PC-9 (cell line): ENCODE results near the gene PC. TPM values are rescaled to one million over a fixed set of nuclear protein-coding genes. Genes with fewer than 3 reads are reported as not detected.

Experiments used
- BruUV-seq: library from RNA; stranded (reverse); fragments of 400-500 nt; replicated peaks from 2 replicates; lab custom pipeline; 2021; lab: Mats Ljungman, UMichigan
- CTCF ChIA-PET: fragments of 300-600 bp; sonication (Branson Sonifier 250); formaldehyde crosslinking; loops from one replicate; lab custom pipeline; 2022; ENCODE audit warnings: antibody characterized with exemption; lab: Charles Lee
- POLR2A ChIA-PET: fragments of 300-600 bp; sonication (Branson Sonifier 250); formaldehyde crosslinking; loops from one replicate; lab custom pipeline; 2022; ENCODE audit warnings: antibody characterized with exemption; ENCODE audit not compliant: unreplicated experiment; lab: Charles Lee
- DNase-seq, 2 experiments: peaks; one replicate each; pipeline versions ENCODE4 v3.0.0 to v3.0.0-alpha.2; 2015 to 2022; ENCODE audit warnings: mixed read lengths in 1 of 2
- H2AFZ ChIP-seq: fragments of 200-600 bp; sonication (generic); 2 replicates; pipeline ENCODE4 v1.8.1; 2017; ENCODE audit warnings: antibody characterized with exemption
- H3F3A ChIP-seq: fragments of 200-600 bp; sonication (generic); 2 replicates; pipeline ENCODE4 v1.8.1; 2017; ENCODE audit warnings: antibody characterized with exemption, mild to moderate bottlenecking, low read depth; ENCODE audit not compliant: insufficient read depth
- H3K27ac ChIP-seq: fragments of 200-600 bp; sonication (generic); 2 replicates; pipeline ENCODE4 v1.6.1; 2016; ENCODE audit warnings: mixed run types
- H3K27me3 ChIP-seq: fragments of 200-600 bp; sonication (generic); 2 replicates; pipeline ENCODE4 v1.6.1; 2016; ENCODE audit warnings: low read depth, mixed run types; ENCODE audit not compliant: insufficient read depth
- H3K36me3 ChIP-seq: fragments of 200-600 bp; sonication (generic); 2 replicates; pipeline ENCODE4 v1.6.1; 2016; ENCODE audit warnings: low read depth, mixed run types
- H3K4me1 ChIP-seq: fragments of 200-600 bp; sonication (generic); replicated peaks from 2 replicates; pipeline ENCODE4 v1.6.1; 2016; ENCODE audit warnings: mixed run types; ENCODE audit not compliant: insufficient read depth
- H3K4me2 ChIP-seq: fragments of 200-600 bp; sonication (generic); 2 replicates; pipeline ENCODE4 v1.6.1; 2017; ENCODE audit warnings: mixed run types
- H3K4me3 ChIP-seq: fragments of 200-600 bp; sonication (generic); 2 replicates; pipeline ENCODE4 v1.6.1; 2016; ENCODE audit warnings: mixed run types
- H3K79me2 ChIP-seq: fragments of 200-600 bp; sonication (generic); 2 replicates; pipeline ENCODE4 v1.6.1; 2017; ENCODE audit warnings: low read depth, mixed run types
- H3K9me2 ChIP-seq: fragments of 200-600 bp; sonication (generic); 2 replicates; pipeline ENCODE4 v1.8.1; 2017; ENCODE audit warnings: mild to moderate bottlenecking; ENCODE audit not compliant: insufficient read depth
- H3K9me3 ChIP-seq: fragments of 200-600 bp; sonication (generic); 2 replicates; pipeline ENCODE4 v1.8.1; 2016; ENCODE audit warnings: low read depth; ENCODE audit not compliant: insufficient read depth
- H4K20me1 ChIP-seq: fragments of 200-600 bp; sonication (generic); 2 replicates; pipeline ENCODE4 v1.8.1; 2017; ENCODE audit not compliant: insufficient read depth
- EZH2 ChIP-seq: fragments of 200-600 bp; sonication (generic); IDR thresholded peaks from 2 replicates; pipeline ENCODE4 v1.8.0; 2017; ENCODE audit warnings: antibody characterized with exemption, low read depth
- intact Hi-C: fragments of 100-400 bp; cut with micrococcal nuclease; formaldehyde crosslinking; loops from one replicate; pipeline ENCODE4 v1.10.0; 2022; ENCODE audit not compliant: unreplicated experiment
- total RNA-seq: library from RNA; stranded (reverse); gene quantifications from 2 replicates; pipeline ENCODE4 v1.2.3, GENCODE V29; 2021
- TF ChIP-seq, protein P1 (sequence below): fragments of 200-600 bp; sonication (generic); conservative IDR thresholded peaks from 2 replicates; pipeline ENCODE4 v1.6.1; 2017; ENCODE audit warnings: mixed run types, antibody characterized with exemption, mild to moderate bottlenecking, moderate library complexity

PC gene
- total RNA-seq, 1 experiment from 2014 or later: 38.9 TPM

DNA sequence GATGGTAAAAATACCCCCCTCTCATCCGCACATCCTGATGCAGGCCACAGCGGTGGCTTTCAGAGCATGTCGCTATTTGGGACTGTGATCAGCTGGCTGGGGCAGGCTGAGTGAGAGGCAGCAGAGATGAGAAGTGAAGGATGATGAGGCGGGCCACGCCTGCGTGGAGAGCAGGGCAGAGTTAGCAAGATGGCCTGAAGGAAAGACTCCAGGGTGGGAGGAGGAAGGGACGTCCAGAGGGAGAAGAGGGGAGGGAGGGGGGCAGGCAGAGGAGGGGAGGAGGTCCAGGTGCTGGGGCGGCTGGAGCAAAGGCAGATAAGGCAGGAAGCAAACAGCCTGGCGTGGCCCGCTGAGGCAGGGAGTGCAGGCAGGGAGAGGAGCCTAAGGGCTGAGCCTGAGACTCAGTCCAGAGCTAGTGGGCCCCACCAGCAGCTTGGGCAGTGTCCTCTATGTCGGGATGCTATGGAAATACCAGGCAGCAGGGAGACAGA is 72.2 kb downstream of the PC start:
- H3K27me3 ChIP-seq: no peaks in the 10 kb centered on the region
- H3K27ac ChIP-seq: no peak overlapping the region
- CTCF ChIA-PET: interaction anchor here (0.9 kb wide), 1 partner anchor 31 kb away, joined by 3 read pairs; no protein-coding TSS in a partner anchor
- no peak for DNase-seq
- no peaks in the 10 kb centered on the region for H4K20me1 ChIP-seq
- no peak overlapping the region for H3K4me2 ChIP-seq
- peaks cover 39% of the 10 kb centered on the region for H3F3A ChIP-seq
- no peaks in the 10 kb centered on the region for H3K36me3 ChIP-seq
- H3K4me3 ChIP-seq: no peak overlapping the region
- H3K9me3 ChIP-seq: no peaks in the 10 kb centered on the region
- peaks cover 48% of the 10 kb centered on the region for H3K4me1 ChIP-seq
- H3K79me2 ChIP-seq: no peaks in the 10 kb centered on the region
- TF ChIP-seq, protein P1, sequence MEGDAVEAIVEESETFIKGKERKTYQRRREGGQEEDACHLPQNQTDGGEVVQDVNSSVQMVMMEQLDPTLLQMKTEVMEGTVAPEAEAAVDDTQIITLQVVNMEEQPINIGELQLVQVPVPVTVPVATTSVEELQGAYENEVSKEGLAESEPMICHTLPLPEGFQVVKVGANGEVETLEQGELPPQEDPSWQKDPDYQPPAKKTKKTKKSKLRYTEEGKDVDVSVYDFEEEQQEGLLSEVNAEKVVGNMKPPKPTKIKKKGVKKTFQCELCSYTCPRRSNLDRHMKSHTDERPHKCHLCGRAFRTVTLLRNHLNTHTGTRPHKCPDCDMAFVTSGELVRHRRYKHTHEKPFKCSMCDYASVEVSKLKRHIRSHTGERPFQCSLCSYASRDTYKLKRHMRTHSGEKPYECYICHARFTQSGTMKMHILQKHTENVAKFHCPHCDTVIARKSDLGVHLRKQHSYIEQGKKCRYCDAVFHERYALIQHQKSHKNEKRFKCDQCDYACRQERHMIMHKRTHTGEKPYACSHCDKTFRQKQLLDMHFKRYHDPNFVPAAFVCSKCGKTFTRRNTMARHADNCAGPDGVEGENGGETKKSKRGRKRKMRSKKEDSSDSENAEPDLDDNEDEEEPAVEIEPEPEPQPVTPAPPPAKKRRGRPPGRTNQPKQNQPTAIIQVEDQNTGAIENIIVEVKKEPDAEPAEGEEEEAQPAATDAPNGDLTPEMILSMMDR: no peak
- no peak for TF ChIP-seq EZH2
- POLR2A ChIA-PET: interaction anchor here (0.5 to 0.7 kb wide), 3 partner anchors 17 to 354 kb away, joined by 3 to 19 read pairs (median 4); no protein-coding TSS in a partner anchor
- intact Hi-C loops: no loop called here
- no peak overlapping the region for H2AFZ ChIP-seq
- BruUV-seq: no TSS peak
- H3K9me2 ChIP-seq: no peaks in the 10 kb centered on the region

DNA sequence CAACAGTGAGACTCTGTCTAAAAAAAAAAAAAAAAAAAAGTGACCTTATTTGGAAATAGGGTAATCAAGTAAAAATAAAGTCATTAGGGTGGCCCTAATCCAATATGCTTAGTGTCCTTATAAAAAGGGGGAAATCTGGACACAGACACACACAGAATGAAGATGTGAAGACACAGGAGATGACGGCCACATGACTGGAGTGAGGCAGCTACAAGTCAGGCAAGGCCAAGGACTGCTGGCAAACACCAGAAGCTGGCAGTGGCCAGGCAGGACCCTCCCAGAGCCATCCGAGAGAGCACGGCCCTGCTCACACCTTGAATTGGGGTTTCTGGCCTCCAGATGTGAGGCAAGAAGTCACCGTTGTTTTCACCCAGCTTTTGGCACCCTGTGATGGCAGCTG is 72.7 kb downstream of the PC start:
- POLR2A ChIA-PET: interaction anchor here (0.6 to 0.7 kb wide), 2 partner anchors 138 to 354 kb away, joined by 4 to 20 read pairs; no protein-coding TSS in a partner anchor
- no peak for TF ChIP-seq EZH2
- TF ChIP-seq, protein P1: no peak

DNA sequence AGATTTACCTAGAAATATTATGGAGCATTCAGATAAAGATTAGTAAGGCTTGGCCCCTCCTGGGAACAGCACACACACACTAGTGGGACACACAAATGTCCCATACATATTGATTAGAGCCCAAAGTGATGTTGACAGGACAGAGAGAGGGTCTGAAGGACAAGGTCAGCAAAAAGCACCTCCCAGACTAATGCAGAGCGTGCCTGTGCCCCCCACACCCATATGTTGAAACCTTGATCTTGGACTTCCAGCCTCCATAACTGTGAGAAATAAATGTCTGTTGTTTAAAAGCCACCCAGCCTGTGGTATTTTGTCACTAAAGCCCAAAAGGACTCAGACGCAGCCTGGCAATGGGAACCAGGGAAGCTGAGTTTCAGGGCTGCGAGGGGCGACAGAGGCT is 73.7 kb downstream of the PC start:
- no TSS peak for BruUV-seq
- POLR2A ChIA-PET: no interaction called here
- Histone ChIP-seq H3K27me3 (no peaks in the 10 kb centered on the region), H3K4me3 (no peak overlapping the region), H3K9me3 (no peaks in the 10 kb centered on the region), H3K4me1 (peaks cover 49% of the 10 kb centered on the region), H3K27ac (peak overlapping the region; percentile 78), H3K79me2 (no peaks in the 10 kb centered on the region), H2AFZ (no peak overlapping the region), H3K36me3 (no peaks in the 10 kb centered on the region), H3K9me2 (no peaks in the 10 kb centered on the region), H3K4me2 (0 out of 2 replicates have a peak overlapping the region, but pooled peaks have one; percentile 62), H4K20me1 (no peaks in the 10 kb centered on the region), H3F3A (peaks cover 49% of the 10 kb centered on the region)
- no peak for DNase-seq
- intact Hi-C loops: loop anchor here (5.0 kb wide), 2 partner anchors 88 to 433 kb away; no protein-coding TSS in a partner anchor
- TF ChIP-seq EZH2: no peak
- TF ChIP-seq, protein P1: no peak
- CTCF ChIA-PET: interaction anchor here (0.6 kb wide), 1 partner anchor 138 kb away, joined by 3 read pairs; no protein-coding TSS in a partner anchor

More for the DNA sequence above, 72.7 kb downstream of the PC start:
- no peak overlapping the region for H3K27ac ChIP-seq
- H3K27me3 ChIP-seq: no peaks in the 10 kb centered on the region
- H3K9me3 ChIP-seq: no peaks in the 10 kb centered on the region
- no peaks in the 10 kb centered on the region for H3K9me2 ChIP-seq
- intact Hi-C loops: no loop called here
- peaks cover 48% of the 10 kb centered on the region for H3K4me1 ChIP-seq
- no peaks in the 10 kb centered on the region for H3K79me2 ChIP-seq
- no peak overlapping the region for H2AFZ ChIP-seq
- no peaks in the 10 kb centered on the region for H3K36me3 ChIP-seq
- no peak overlapping the region for H3K4me3 ChIP-seq
- H4K20me1 ChIP-seq: no peaks in the 10 kb centered on the region
- H3K4me2 ChIP-seq: no peak overlapping the region
- DNase-seq: no peak
- CTCF ChIA-PET: interaction anchor here (0.7 kb wide), 1 partner anchor 181 kb away, joined by 8 read pairs; no protein-coding TSS in a partner anchor
- BruUV-seq: no TSS peak
- peaks cover 42% of the 10 kb centered on the region for H3F3A ChIP-seq
